Activated naive CD8-positive, alpha-beta T cell treated with anti-CD3 and anti-CD28 coated beads, Interleukin-2, amount 50 U/mL, for 16 hours (primary cell): Measurements from ENCODE around the gene COQ8B.

ENCODE experiments used
- DNase-seq: peaks from one replicate; pipeline ENCODE4 v3.0.0-alpha.2; 2020; ENCODE audit warnings: low read depth, low spot score

COQ8B gene

GRCh38 chr19:40691421-40692211 lies 25.1 kb downstream of the COQ8B start:
- no peak for DNase-seq

DNA sequence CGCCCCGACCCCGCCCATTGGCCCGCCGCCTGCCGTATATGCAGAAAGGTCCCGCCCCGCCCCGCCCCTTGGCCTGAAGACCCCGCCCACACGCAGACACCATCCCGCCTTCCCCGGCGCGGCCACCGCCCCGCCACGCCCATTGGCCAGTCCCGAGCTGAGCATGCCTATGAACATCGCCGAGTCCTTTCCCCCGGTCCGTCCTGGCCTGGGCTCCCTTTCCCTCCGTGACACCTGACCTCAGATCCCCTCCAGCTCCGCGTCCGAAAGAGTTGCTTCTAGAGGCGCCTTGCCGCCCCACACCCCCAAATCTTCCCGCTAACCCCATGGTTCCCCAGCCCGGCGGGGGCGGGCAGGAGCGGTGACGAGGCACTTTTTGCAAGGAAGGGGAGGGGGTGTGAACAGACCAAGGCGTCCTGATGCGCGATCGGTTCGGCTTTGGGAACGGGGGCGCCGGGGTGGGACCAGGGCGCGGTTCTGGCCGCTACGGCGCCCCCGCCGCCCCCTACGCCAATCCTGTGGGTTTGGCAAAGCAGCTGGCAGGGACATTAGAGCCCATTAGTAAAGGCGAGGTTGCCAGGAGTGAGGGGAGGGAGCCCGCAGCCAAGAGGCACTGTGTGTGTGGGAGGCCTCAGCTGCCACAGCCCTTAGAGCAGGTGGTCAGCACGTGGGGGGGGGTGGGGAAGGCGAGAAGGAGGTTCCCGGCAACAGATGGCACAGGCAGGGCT lies 25.8 kb downstream of the COQ8B start:
- peak; percentile 74 for DNase-seq

GRCh38 chr19:40690050-40690692 lies 26.5 kb downstream of the COQ8B start, which contains the start of gene NUMBL:
NUMBL (minus strand) TSS chr19:40690651; CDS start chr19:40690483, 168 bp downstream.
- DNase-seq, result no peak

DNA sequence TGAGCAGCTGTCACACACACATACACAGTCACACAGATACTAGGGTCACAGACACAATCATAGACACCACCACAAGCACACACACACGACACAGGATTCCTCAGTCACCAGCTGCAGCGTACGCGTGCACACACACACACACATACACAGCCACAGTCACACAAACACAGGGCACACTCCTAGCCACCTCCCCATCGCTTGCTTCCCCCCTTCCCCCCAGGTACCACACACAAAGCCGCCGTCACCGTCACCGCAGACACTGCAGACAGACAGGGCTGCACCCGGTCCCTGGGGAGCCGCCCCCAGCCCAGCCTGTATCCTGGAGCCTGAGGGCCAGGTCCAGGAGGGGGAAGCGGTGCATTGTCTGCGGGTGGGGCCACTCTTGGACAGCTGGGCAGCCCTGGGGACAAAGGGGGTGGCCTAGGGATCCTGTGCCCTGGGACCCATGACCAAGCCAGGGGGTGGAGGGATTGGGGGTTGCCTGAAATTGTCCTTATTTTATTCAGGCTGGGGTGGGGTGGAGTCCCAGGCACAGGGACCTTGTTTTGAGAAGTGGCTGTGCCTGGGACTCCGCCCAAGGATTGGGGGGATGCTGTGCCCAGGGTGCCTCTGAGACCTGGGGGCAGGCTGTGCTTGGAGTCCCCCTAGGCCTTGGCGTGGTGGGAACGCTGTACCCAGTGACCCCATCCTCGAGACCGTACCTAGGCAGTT lies 27.2 kb downstream of the COQ8B start:
- no peak for DNase-seq

- no peak for DNase-seq
These were observed 27.7 kb downstream of the COQ8B start for GRCh38 chr19:40688987-40689338.

DNA sequence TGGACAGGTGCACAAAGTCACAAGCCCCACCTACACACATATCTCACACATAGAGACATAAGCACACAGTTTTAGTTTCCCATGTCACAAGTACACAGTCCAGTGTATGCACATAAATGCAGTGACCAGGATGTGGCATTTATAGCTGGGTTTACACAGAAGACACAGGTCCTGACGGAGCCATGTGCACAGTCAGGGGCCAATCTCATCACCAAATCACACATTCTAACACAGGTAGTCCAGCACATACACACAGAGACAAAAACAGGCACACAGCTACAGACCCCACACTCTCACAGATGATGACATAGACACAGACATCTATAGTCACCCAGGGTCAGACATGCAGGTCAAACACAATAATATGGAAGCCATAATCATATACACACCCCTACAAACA lies 28.4 kb downstream of the COQ8B start:
- DNase-seq, result no peak

- no peak for DNase-seq
These were observed 29.1 kb downstream of the COQ8B start for GRCh38 chr19:40687525-40688016.

DNA sequence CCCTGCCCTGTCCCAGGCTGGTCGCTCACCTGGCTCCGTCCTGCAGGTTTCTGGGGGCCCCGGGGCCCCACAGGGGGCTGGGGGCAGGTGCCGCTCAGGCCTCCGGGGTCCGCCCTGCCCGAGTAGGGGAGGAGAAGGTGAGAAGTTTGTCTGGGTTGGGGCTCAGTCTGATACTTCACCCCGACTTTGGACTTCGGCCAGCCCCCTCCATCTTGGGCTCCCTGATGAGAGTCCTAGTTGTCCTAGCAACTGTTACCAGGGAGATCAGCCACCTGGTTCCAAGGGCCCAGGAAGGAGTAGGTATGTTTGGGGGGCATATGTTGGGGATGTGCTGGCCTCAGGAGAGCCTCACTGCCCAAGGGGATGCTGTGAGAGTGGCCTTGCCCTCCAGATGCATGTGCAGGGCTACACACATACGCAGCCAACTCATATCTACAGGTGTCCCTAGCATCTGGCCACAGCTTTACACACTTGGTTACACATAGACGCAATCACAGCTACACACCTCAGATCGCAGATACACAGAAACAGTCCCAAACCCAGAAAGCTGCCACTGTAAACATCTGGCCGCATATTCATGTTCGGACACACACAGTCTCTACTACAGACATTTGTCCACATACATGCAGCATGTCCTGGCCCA lies 29.7 kb downstream of the COQ8B start:
- no peak for DNase-seq

GRCh38 chr19:40685563-40685962 lies 31.1 kb downstream of the COQ8B start:
- no peak for DNase-seq

GRCh38 chr19:40685016-40685526 lies 31.6 kb downstream of the COQ8B start:
- no peak for DNase-seq

DNA sequence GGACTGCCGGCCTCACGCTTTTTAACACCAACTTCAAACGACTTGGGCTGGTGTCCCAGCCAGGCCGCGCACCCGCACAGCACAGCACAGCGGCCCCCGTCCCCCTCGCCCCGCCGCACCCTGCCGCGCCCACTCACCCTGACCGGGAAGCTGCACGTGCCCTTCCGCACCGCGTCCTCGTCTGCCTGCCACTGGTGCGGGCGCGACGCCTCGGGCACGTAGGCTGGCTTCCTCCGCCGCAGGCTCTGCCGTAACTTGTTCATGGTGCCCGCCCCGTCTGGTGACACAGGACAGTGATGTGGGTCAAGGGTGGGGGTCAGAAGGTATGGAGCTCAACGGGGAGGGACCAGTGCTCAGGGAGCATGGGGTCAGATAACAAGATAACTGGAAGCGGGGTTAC lies 32.4 kb downstream of the COQ8B start:
- no peak for DNase-seq

GRCh38 chr19:40683437-40683836 lies 33.2 kb downstream of the COQ8B start:
- DNase-seq, result no peak

- DNase-seq, result no peak
These were observed 34.2 kb downstream of the COQ8B start for GRCh38 chr19:40682431-40682964.

DNA sequence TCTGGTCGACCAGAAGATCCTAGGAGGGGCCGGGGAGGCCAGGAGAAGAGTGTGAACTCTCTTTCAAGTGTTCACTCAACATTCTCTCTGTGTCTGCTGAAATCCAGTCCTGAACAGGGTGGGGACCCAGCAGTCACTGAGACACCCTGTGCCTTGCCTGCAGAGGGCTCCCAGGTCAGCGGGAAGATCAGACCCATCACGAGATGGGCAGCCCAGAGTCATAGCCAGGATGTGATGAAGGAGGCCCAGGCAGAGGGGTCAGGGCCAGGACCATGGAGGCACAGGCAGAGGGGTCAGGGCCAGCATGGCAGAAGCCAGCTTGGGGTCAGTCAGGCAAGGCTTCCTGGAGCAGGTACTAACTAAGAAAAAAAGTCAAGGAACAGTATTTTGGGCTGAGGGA lies 35.6 kb downstream of the COQ8B start:
- no peak for DNase-seq

DNA sequence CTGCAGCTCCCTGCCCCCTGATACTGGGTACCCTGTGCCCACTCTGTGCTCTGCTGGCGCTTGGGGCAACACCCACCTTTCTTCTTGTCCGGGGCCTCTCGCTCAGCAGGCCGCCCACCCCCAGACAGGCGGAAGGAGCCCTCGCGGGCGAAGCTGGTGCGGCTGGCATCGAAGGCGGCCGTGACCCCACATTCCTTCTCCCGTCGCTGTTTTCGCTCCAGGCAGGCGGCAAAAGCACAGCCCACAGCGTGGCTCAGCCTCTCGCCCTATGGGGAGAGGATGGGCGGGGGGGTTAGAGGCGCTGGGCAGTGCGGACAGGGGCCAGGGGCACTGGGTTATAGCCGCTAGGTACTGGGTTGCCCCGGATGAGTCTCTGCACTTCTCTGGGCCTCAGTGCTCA lies 39.5 kb downstream of the COQ8B start:
- no peak for DNase-seq

- DNase-seq, result no peak
These were observed 42.4 kb downstream of the COQ8B start for GRCh38 chr19:40674291-40674690.

DNA sequence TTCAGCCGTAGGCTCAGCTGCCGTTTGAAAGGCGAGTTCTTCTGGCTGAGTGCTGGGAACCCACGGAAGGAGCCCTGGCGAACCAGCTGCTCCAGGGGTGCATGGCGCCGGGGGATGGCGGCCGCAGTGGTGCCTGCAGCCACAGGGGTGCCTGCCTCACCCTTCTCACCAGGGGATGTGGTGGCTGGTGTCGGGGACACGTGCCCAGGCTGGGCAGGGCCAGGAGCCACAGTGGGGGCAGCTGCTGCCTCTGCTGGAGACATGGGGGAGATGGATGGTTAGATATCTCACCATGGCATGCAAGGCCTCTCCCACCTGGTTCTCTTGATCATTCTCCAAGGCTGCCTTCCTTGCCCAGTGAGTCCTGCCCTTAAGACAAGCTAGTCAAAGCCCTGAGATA lies 43.3 kb downstream of the COQ8B start:
- DNase-seq, result no peak

GRCh38 chr19:40672573-40673299 lies 44.0 kb downstream of the COQ8B start:
- DNase-seq, result no peak

DNA sequence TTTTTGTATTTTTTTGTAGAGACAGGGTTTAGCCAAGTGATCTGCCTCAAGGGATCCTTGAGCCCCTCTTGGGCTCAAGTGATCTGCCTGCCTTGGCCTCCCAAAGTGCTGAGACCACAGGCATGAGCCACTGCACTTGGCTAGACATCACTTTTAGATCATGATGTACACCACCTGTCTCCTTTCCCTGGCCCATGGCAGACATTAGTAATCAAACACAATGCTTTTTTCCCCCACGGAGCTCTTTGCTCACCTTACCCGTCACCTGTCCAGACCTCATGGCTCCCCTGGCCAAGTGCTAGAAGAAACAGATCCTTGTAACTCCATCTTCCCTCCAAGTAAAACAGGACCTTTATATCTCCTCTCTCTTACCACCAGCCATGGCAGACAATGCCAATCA lies 44.6 kb downstream of the COQ8B start:
- no peak for DNase-seq

GRCh38 chr19:40671404-40671803 lies 45.3 kb downstream of the COQ8B start:
- DNase-seq, result no peak
